H1 (cell line): ENCODE measurements around the gene KCNA4. TPM values are rescaled to one million over a fixed set of nuclear protein-coding genes. Genes with fewer than 3 reads are reported as not detected.
A peak's percentile ranks its signal among the peaks of the same experiment; 100 is the strongest.

ENCODE experiments used
- CTCF ChIA-PET: fragments of 300-600 bp; sonication (Branson Sonifier 250); formaldehyde crosslinking; loops from one replicate; lab custom pipeline; 2021; ENCODE audit not compliant: partially characterized antibody; lab: Charles Lee
- POLR2A ChIA-PET: fragments of 300-600 bp; sonication (Branson Sonifier 250); formaldehyde crosslinking; loops from one replicate; lab custom pipeline; 2021; ENCODE audit warnings: inconsistent platforms; ENCODE audit not compliant: partially characterized antibody; lab: Charles Lee
- DNase-seq, 2 experiments: peaks; one replicate each; pipeline versions ENCODE4 v3.0.0 to v3.0.0-alpha.2; 2010 to 2022; ENCODE audit warnings: low spot score in 2 of 2, low read depth in 1 of 2, mixed read lengths in 1 of 2
- FAIRE-seq: peaks from 2 replicates; lab custom pipeline; 2011; peaks lifted over from hg19 to GRCh38; lab: Jason Lieb, UNC
- H2AFZ ChIP-seq: 2 replicates; pipeline ENCODE4 v1.8.1; 2012; ENCODE audit warnings: low read length, inconsistent platforms
- H2AK5ac ChIP-seq: 2 replicates; pipeline ENCODE4 v1.6.1; 2013; ENCODE audit warnings: low read depth, low read length
- H2BK120ac ChIP-seq: replicated peaks from 2 replicates; pipeline ENCODE3; 2013; ENCODE audit warnings: low read depth, low read length, inconsistent platforms
- H2BK12ac ChIP-seq: 2 replicates; pipeline ENCODE4 v1.6.1; 2013; ENCODE audit warnings: low read depth, low read length
- H2BK15ac ChIP-seq: 2 replicates; pipeline ENCODE4 v1.6.1; 2013; ENCODE audit warnings: low read length
- H2BK20ac ChIP-seq: 2 replicates; pipeline ENCODE4 v1.6.1; 2013; ENCODE audit warnings: low read length
- H2BK5ac ChIP-seq: 2 replicates; pipeline ENCODE4 v1.6.1; 2013; ENCODE audit warnings: low read depth, low read length
- H3K14ac ChIP-seq: 2 replicates; pipeline ENCODE4 v1.6.1; 2013; ENCODE audit warnings: inconsistent platforms; ENCODE audit not compliant: insufficient read length
- H3K18ac ChIP-seq: 2 replicates; pipeline ENCODE4 v1.6.1; 2013; ENCODE audit warnings: low read length; ENCODE audit errors: extremely low read depth
- H3K23ac ChIP-seq: 2 replicates; pipeline ENCODE4 v1.6.1; 2013; ENCODE audit warnings: inconsistent platforms; ENCODE audit not compliant: insufficient read length
- H3K23me2 ChIP-seq: 2 replicates; pipeline ENCODE4 v1.6.1; 2013; ENCODE audit warnings: low read depth, low read length
- H3K27ac ChIP-seq: 2 replicates; pipeline ENCODE4 v1.6.1; 2011; ENCODE audit warnings: low read depth, low read length, inconsistent platforms
- H3K27me3 ChIP-seq, 4 experiments: replicated peaks in 1 of 4; 1 replicate in 1 of 4; 2 replicates in 3 of 4; pipeline versions ENCODE4 v1.6.1 to v1.8.1; 2011 to 2013; ENCODE audit warnings: low read length in 3 of 4, mild to moderate bottlenecking in 3 of 4, inconsistent platforms in 2 of 4, mixed read lengths in 2 of 4, moderate library complexity in 1 of 4; ENCODE audit not compliant: control insufficient read depth in 3 of 4, insufficient read depth in 3 of 4; ENCODE audit errors: extremely low read depth in 1 of 4
- H3K36me3 ChIP-seq, 4 experiments: 2 replicates each; pipeline versions ENCODE4 v1.6.1 to v1.8.1; 2011 to 2013; ENCODE audit warnings: mild to moderate bottlenecking in 4 of 4, low read length in 3 of 4, moderate library complexity in 2 of 4, control low read depth in 1 of 4, inconsistent platforms in 1 of 4; ENCODE audit not compliant: insufficient read depth in 4 of 4, control insufficient read depth in 2 of 4
- H3K4ac ChIP-seq: replicated peaks from 2 replicates; pipeline ENCODE3; 2013; ENCODE audit warnings: low read length, low read depth, mixed read lengths, inconsistent platforms; ENCODE audit not compliant: insufficient read length
- H3K4me1 ChIP-seq, 4 experiments: replicated peaks in 1 of 4; 1 replicate in 1 of 4; 2 replicates in 3 of 4; pipeline versions ENCODE4 v1.6.1 to v1.8.1; 2011 to 2013; ENCODE audit warnings: low read length in 3 of 4, inconsistent platforms in 2 of 4, mixed read lengths in 1 of 4; ENCODE audit not compliant: insufficient read depth in 4 of 4, control insufficient read depth in 3 of 4
- H3K4me2 ChIP-seq, 2 experiments: 2 replicates each; pipeline versions ENCODE4 v1.6.1 to v1.8.1; 2011 to 2013; ENCODE audit warnings: low read depth in 2 of 2, low read length in 2 of 2, control low read depth in 1 of 2, inconsistent platforms in 1 of 2, mild to moderate bottlenecking in 1 of 2; ENCODE audit not compliant: insufficient read depth in 1 of 2
- H3K4me3 ChIP-seq, 4 experiments: fragments of 200-600, 300-600 bp in 1 of 4; sonication (generic), shearing (Covaris generic), sonication (Bioruptor Twin) in 1 of 4; 2 replicates each; pipeline versions ENCODE4 v1.5.1 to v1.8.1; 2011 to 2016; ENCODE audit warnings: low read length in 4 of 4, low read depth in 3 of 4, control low read depth in 2 of 4, inconsistent platforms in 2 of 4, mild to moderate bottlenecking in 2 of 4, mixed read lengths in 1 of 4, moderate library complexity in 1 of 4; ENCODE audit not compliant: insufficient read depth in 2 of 4; ENCODE audit errors: extremely low read depth in 1 of 4
- H3K56ac ChIP-seq: replicated peaks from 2 replicates; pipeline ENCODE3; 2013; ENCODE audit warnings: low read depth, mild to moderate bottlenecking, mixed read lengths, low read length, inconsistent platforms; ENCODE audit not compliant: insufficient read length
- H3K79me1 ChIP-seq: 2 replicates; pipeline ENCODE4 v1.6.1; 2013; ENCODE audit warnings: low read depth, low read length, control low read depth
- H3K79me2 ChIP-seq, 2 experiments: 2 replicates each; pipeline versions ENCODE4 v1.6.1 to v1.8.1; 2012 to 2013; ENCODE audit warnings: low read length in 2 of 2, mild to moderate bottlenecking in 2 of 2, inconsistent platforms in 1 of 2; ENCODE audit not compliant: insufficient read depth in 2 of 2, control insufficient read depth in 1 of 2
- H3K9ac ChIP-seq, 4 experiments: replicated peaks in 1 of 4; 1 replicate in 1 of 4; 2 replicates in 3 of 4; pipeline versions ENCODE4 v1.6.1 to v1.8.1; 2011 to 2013; ENCODE audit warnings: low read depth in 3 of 4, low read length in 3 of 4, control low read depth in 2 of 4, mild to moderate bottlenecking in 2 of 4, moderate library complexity in 2 of 4, inconsistent platforms in 1 of 4; ENCODE audit errors: extremely low read depth in 1 of 4
- H3K9me3 ChIP-seq, 2 experiments: 2 replicates each; pipeline versions ENCODE4 v1.6.1 to v1.8.1; 2012 to 2013; ENCODE audit warnings: mild to moderate bottlenecking in 2 of 2, moderate library complexity in 2 of 2, control low read depth in 1 of 2, inconsistent platforms in 1 of 2, low read depth in 1 of 2, low read length in 1 of 2, mixed read lengths in 1 of 2; ENCODE audit not compliant: insufficient read depth in 2 of 2
- H4K20me1 ChIP-seq, 2 experiments: replicated peaks in 1 of 2; 2 replicates each; pipeline versions ENCODE3 to v1.8.1; 2011 to 2013; ENCODE audit warnings: inconsistent platforms in 2 of 2, low read length in 2 of 2, mild to moderate bottlenecking in 1 of 2; ENCODE audit not compliant: insufficient read depth in 2 of 2, control insufficient read depth in 1 of 2
- H4K5ac ChIP-seq: 2 replicates; pipeline ENCODE4 v1.6.1; 2013; ENCODE audit warnings: low read length, low read depth, mixed read lengths, inconsistent platforms; ENCODE audit not compliant: insufficient read length
- H4K8ac ChIP-seq: 2 replicates; pipeline ENCODE4 v1.8.0; 2013; ENCODE audit warnings: mild to moderate bottlenecking, moderate library complexity, low read length, inconsistent platforms; ENCODE audit not compliant: insufficient read depth; ENCODE audit errors: extremely low read depth
- H4K91ac ChIP-seq: replicated peaks from 2 replicates; pipeline ENCODE3; 2013; ENCODE audit warnings: low read length, mixed read lengths, inconsistent platforms; ENCODE audit not compliant: insufficient read length
- ATF3 ChIP-seq: IDR thresholded peaks from 2 replicates; pipeline ENCODE4 v1.6.1; 2011; ENCODE audit warnings: low read depth, mild to moderate bottlenecking, low read length; ENCODE audit not compliant: insufficient read depth
- RNF2 ChIP-seq: fragments of 200-900, 300-1000 bp; sonication (generic); IDR thresholded peaks from 2 replicates; pipeline ENCODE4 v1.7.1; 2016; ENCODE audit warnings: borderline replicate concordance, low read depth, mild to moderate bottlenecking, antibody characterized with exemption, low read length; ENCODE audit not compliant: poor library complexity, severe bottlenecking; ENCODE audit errors: missing control alignments
- TAF7 ChIP-seq: optimal IDR thresholded peaks from 2 replicates; pipeline ENCODE3; 2011; ENCODE audit warnings: low read depth, mild to moderate bottlenecking, inconsistent platforms, low read length, moderate library complexity, borderline replicate concordance
- WGBS, 2 experiments: shearing (Covaris generic) in 1 of 2; methylation state at CpG; one replicate each; pipeline versions ENCODE4 v1.1.6 to v1.1.7; 2013 to 2015; ENCODE audit warnings: low lambda C conversion rate in 2 of 2, mixed read lengths in 2 of 2, inconsistent platforms in 1 of 2, low coverage in 1 of 2, missing lambda C conversion rate in 1 of 2; ENCODE audit not compliant: insufficient replicate concordance in 2 of 2, insufficient coverage in 1 of 2, insufficient read length in 1 of 2; ENCODE audit errors: extremely low coverage in 1 of 2, missing lambda C conversion rate in 1 of 2; 5-methylcytosine and 5-hydroxymethylcytosine counted together
- polyA plus RNA-seq, 7 experiments: library from polyadenylated mRNA; depleted of rRNA in 3 of 7; stranded (reverse) in 5 of 7; unstranded in 2 of 7; fragments of >200 nt in 5 of 7; fragments of 200-250 nt in 2 of 7; gene quantifications; 1 replicate in 5 of 7; 2 replicates in 1 of 7; 4 replicates in 1 of 7; pipeline versions ENCODE4 v1.2.1 to v1.2.3, GENCODE V29; 2011 to 2013; ENCODE audit warnings: missing spikeins in 2 of 7, mixed read lengths in 2 of 7
- total RNA-seq: library from RNA; stranded (reverse); fragmentation: NEBNext Ultra II Directional; extraction: Animal tissue kit (Norgen Biotek cat#: 25700); gene quantifications from 2 replicates; pipeline ENCODE4 v1.2.1, GENCODE V29; 2021

The KCNA4 gene
- total and polyA plus RNA-seq, 2 of the 8 experiments (the other 6 are each of a cell fraction or from before 2014, with no cell fraction given) = not detected

- H3K79me1 ChIP-seq = no peaks in the 10 kb centered on the region
- H3K23me2 ChIP-seq = no peaks in the 10 kb centered on the region; the same call in 1 of the 2 replicates
- peaks cover 1 to 8% (median 5%) of the 10 kb centered on the region in 4 experiments; a peak in 5 of 7 replicates for H3K4me1 ChIP-seq
- POLR2A ChIA-PET = no interaction called here
- H3K36me3 ChIP-seq = no peaks in the 10 kb centered on the region; a peak in 1 of 8 replicates
- CTCF ChIA-PET = interaction anchor here (0.7 to 1.9 kb wide), 6 partner anchors 8 to 586 kb away, joined by 3 to 8 read pairs (median 4); no protein-coding TSS in a partner anchor
- H2BK5ac ChIP-seq = no peak overlapping the region
- H3K4me3 ChIP-seq = no peak overlapping the region
- H4K91ac ChIP-seq = no peak overlapping the region
- H3K4ac ChIP-seq = no peak overlapping the region
- no peak overlapping the region for H2BK15ac ChIP-seq
- H4K5ac ChIP-seq = no peak overlapping the region
- H3K79me2 ChIP-seq = no peaks in the 10 kb centered on the region
- no peak overlapping the region for H3K56ac ChIP-seq
- H4K8ac ChIP-seq = no peak overlapping the region
- no peak overlapping the region for H2BK12ac ChIP-seq
- H3K27me3 ChIP-seq = peaks cover 86 to 100% (median 95%) of the 10 kb centered on the region in 4 experiments
- no peak overlapping the region for H3K23ac ChIP-seq
- H2BK120ac ChIP-seq = no peak overlapping the region
- H2AK5ac ChIP-seq = no peak overlapping the region
- no peak for DNase-seq
- H3K27ac ChIP-seq = no peak overlapping the region
- peaks cover 2 to 11% of the 10 kb centered on the region in 2 experiments for H4K20me1 ChIP-seq
- no peak for FAIRE-seq
- no peak overlapping the region for H2AFZ ChIP-seq
- H3K14ac ChIP-seq = no peak overlapping the region
- H3K4me2 ChIP-seq = no peak overlapping the region; a peak in 1 of 4 replicates
- TF ChIP-seq ATF3 = no peak
- TF ChIP-seq RNF2 = peak; percentile 72
- no peak for TF ChIP-seq TAF7
- 48% methylated on average over 16 of the region's 21 CpGs; no CpG with 5 or more reads in 1 of the 2 experiments for WGBS, 2 experiments
- H2BK20ac ChIP-seq = no peak overlapping the region
- no peak overlapping the region for H3K9ac ChIP-seq
- no peak overlapping the region for H3K18ac ChIP-seq
- no peaks in the 10 kb centered on the region; a peak in 1 of 4 replicates for H3K9me3 ChIP-seq
These were observed 1.7 kb upstream of the KCNA4 start for GRCh38 chr11:30018495-30018894.
